GM13977 (cell line): Measurements from ENCODE around the gene UPK2.
A peak's percentile ranks its signal among the peaks of the same experiment; 100 is the strongest.

Source experiments
- DNase-seq: peaks from one replicate; pipeline ENCODE4 v3.0.0; 2012; ENCODE audit warnings: low spot score
- CTCF ChIP-seq: IDR thresholded peaks from 2 replicates; pipeline ENCODE4 v1.5.1; 2012; ENCODE audit warnings: mild to moderate bottlenecking, control low read depth; ENCODE audit not compliant: insufficient read depth; ENCODE audit errors: extremely low read depth, missing control alignments
- in situ Hi-C: fragments of 300-500 bp; cut with MboI; formaldehyde crosslinking; loops from one replicate; pipeline ENCODE4 v1.12.0; 2022; ENCODE audit warnings: low sequenced_read_pairs, low pct_unique_long_range_greater_than_20kb, mixed read lengths, inconsistent platforms; ENCODE audit not compliant: unreplicated experiment

Gene UPK2

GRCh38 chr11:118956094-118956846 lies at the start of gene UPK2:
Gene UPK2, plus strand, starts transcription at chr11:118956298. Its CDS starts 53 bp downstream, at chr11:118956351.
- peak; percentile 92 for DNase-seq
- in situ Hi-C loops: no loop called here
- peak; percentile 99 for TF ChIP-seq CTCF

- peak; percentile 93 for TF ChIP-seq CTCF
- in situ Hi-C loops: no loop called here
- peak; percentile 90 for DNase-seq
Measured at GRCh38 chr11:118907051-118908042, 48.8 kb upstream of the UPK2 start.

- in situ Hi-C loops: no loop called here
- no peak for DNase-seq
- TF ChIP-seq CTCF: no peak
Measured at GRCh38 chr11:118908264-118908663, 47.8 kb upstream of the UPK2 start.

GRCh38 chr11:118908901-118909618 lies 47.0 kb upstream of the UPK2 start:
- DNase-seq: no peak
- TF ChIP-seq CTCF: no peak
- in situ Hi-C loops: no loop called here

- in situ Hi-C loops: no loop called here
- no peak for DNase-seq
- TF ChIP-seq CTCF: no peak
Measured at GRCh38 chr11:118909619-118910308, 46.3 kb upstream of the UPK2 start.
